IMR-90 (cell line): ENCODE results near the gene THBS1. TPM values are rescaled to one million over a fixed set of nuclear protein-coding genes. Genes with fewer than 3 reads are reported as not detected.

Source experiments
- ATAC-seq: fragments of 200-7000 bp; cut with Tn5 transposase; 2 replicates; pipeline ENCODE4 v1.9.1; 2020; ENCODE audit warnings: low read depth, mild to moderate bottlenecking, moderate library complexity
- BruUV-seq: library from RNA; stranded (reverse); fragments of 400-500 nt; replicated peaks from 2 replicates; lab custom pipeline; 2021; lab: Mats Ljungman, UMichigan
- CTCF ChIA-PET: fragments of 300-600 bp; formaldehyde crosslinking; extraction: SDS; loops from one replicate; lab custom pipeline; 2021; ENCODE audit warnings: antibody characterized with exemption; lab: Yijun Ruan, JAX
- POLR2A ChIA-PET: fragments of 300-600 bp; sonication (Branson Sonifier 250); formaldehyde crosslinking; loops from one replicate; lab custom pipeline; 2022; ENCODE audit warnings: antibody characterized with exemption; ENCODE audit not compliant: unreplicated experiment; lab: Charles Lee
- DNase-seq: peaks from one replicate; pipeline ENCODE4 v3.0.0; 2013
- H2AFZ ChIP-seq: replicated peaks from 2 replicates; pipeline ENCODE3; 2013; ENCODE audit warnings: low read length, mild to moderate bottlenecking; ENCODE audit not compliant: poor library complexity
- H2AK5ac ChIP-seq: 2 replicates; pipeline ENCODE4 v1.6.1; 2013; ENCODE audit warnings: low read depth, low read length, inconsistent platforms
- H2AK9ac ChIP-seq: replicated peaks from 2 replicates; pipeline ENCODE3; 2013; ENCODE audit warnings: mild to moderate bottlenecking, low read depth, low read length, moderate library complexity; ENCODE audit not compliant: poor library complexity
- H2BK120ac ChIP-seq: 2 replicates; pipeline ENCODE4 v1.6.1; 2013; ENCODE audit warnings: low read depth, low read length, inconsistent platforms
- H2BK15ac ChIP-seq: 3 replicates; pipeline ENCODE4 v1.6.1; 2013; ENCODE audit warnings: low read depth, low read length, inconsistent platforms
- H2BK20ac ChIP-seq: 2 replicates; pipeline ENCODE4 v1.6.1; 2013; ENCODE audit warnings: low read depth, mild to moderate bottlenecking, inconsistent platforms, low read length, moderate library complexity
- H2BK5ac ChIP-seq: 2 replicates; pipeline ENCODE4 v1.6.1; 2013; ENCODE audit warnings: mild to moderate bottlenecking, low read depth, low read length, inconsistent platforms; ENCODE audit not compliant: poor library complexity, severe bottlenecking
- H3K14ac ChIP-seq: replicated peaks from 2 replicates; pipeline ENCODE4 v1.6.1; 2013; ENCODE audit warnings: low read depth, low read length, inconsistent platforms
- H3K18ac ChIP-seq: 2 replicates; pipeline ENCODE4 v1.6.1; 2013; ENCODE audit warnings: low read depth, low read length, control low read depth
- H3K23ac ChIP-seq: 2 replicates; pipeline ENCODE4 v1.6.1; 2013; ENCODE audit warnings: low read depth, low read length, inconsistent platforms
- H3K27ac ChIP-seq: 2 replicates; pipeline ENCODE4 v1.5.1; 2013; ENCODE audit warnings: mild to moderate bottlenecking, control low read depth, low read length; ENCODE audit not compliant: insufficient read depth
- H3K27me3 ChIP-seq: 2 replicates; pipeline ENCODE4 v1.6.1; 2013; ENCODE audit warnings: low read length; ENCODE audit not compliant: control insufficient read depth, insufficient read depth
- H3K36me3 ChIP-seq: 2 replicates; pipeline ENCODE4 v1.6.1; 2013; ENCODE audit warnings: low read length, mixed read lengths; ENCODE audit not compliant: control insufficient read depth, insufficient read depth
- H3K4ac ChIP-seq: 2 replicates; pipeline ENCODE4 v1.6.1; 2013; ENCODE audit warnings: low read depth, low read length, inconsistent platforms
- H3K4me1 ChIP-seq: 2 replicates; pipeline ENCODE4 v1.6.1; 2013; ENCODE audit warnings: low read length, mixed read lengths; ENCODE audit not compliant: control insufficient read depth, insufficient read depth
- H3K4me2 ChIP-seq: 2 replicates; pipeline ENCODE4 v1.6.1; 2013; ENCODE audit warnings: low read depth, mild to moderate bottlenecking, control low read depth, low read length, moderate library complexity
- H3K4me3 ChIP-seq: 2 replicates; pipeline ENCODE4 v1.5.1; 2013; ENCODE audit warnings: low read depth, mild to moderate bottlenecking, control low read depth, low read length, moderate library complexity; ENCODE audit not compliant: insufficient read depth
- H3K56ac ChIP-seq: 2 replicates; pipeline ENCODE4 v1.6.1; 2013; ENCODE audit warnings: low read length, inconsistent platforms; ENCODE audit not compliant: insufficient read depth; ENCODE audit errors: extremely low read depth
- H3K79me1 ChIP-seq, 2 experiments: 2 replicates each; pipeline ENCODE4 v1.6.1; 2013; ENCODE audit warnings: low read length in 2 of 2, inconsistent platforms in 1 of 2, low read depth in 1 of 2
- H3K9ac ChIP-seq: 2 replicates; pipeline ENCODE4 v1.6.1; 2013; ENCODE audit warnings: low read depth, low read length, control low read depth
- H3K9me1 ChIP-seq: 2 replicates; pipeline ENCODE4 v1.6.1; 2013; ENCODE audit warnings: low read length, inconsistent platforms; ENCODE audit not compliant: insufficient read depth
- H3K9me3 ChIP-seq: 2 replicates; pipeline ENCODE4 v1.6.1; 2013; ENCODE audit warnings: low read length; ENCODE audit not compliant: control insufficient read depth, insufficient read depth
- H4K20me1 ChIP-seq: 2 replicates; pipeline ENCODE4 v1.6.1; 2013; ENCODE audit warnings: low read length, inconsistent platforms; ENCODE audit not compliant: insufficient read depth
- H4K5ac ChIP-seq: 2 replicates; pipeline ENCODE4 v1.6.1; 2013; ENCODE audit warnings: mild to moderate bottlenecking, low read depth, low read length, control low read depth
- H4K8ac ChIP-seq, 2 experiments: 2 replicates each; pipeline ENCODE4 v1.6.1; 2013; ENCODE audit warnings: low read depth in 2 of 2, low read length in 2 of 2, control low read depth in 1 of 2, inconsistent platforms in 1 of 2
- H4K91ac ChIP-seq: 2 replicates; pipeline ENCODE4 v1.6.1; 2013; ENCODE audit warnings: low read depth, low read length, inconsistent platforms; ENCODE audit not compliant: insufficient read depth
- BHLHE40 ChIP-seq: fragments of 150-350 bp; IDR thresholded peaks from 2 replicates; pipeline ENCODE4 v1.6.1; 2016; ENCODE audit warnings: mild to moderate bottlenecking, low read depth, low read length
- CHD1 ChIP-seq: IDR thresholded peaks from 2 replicates; pipeline ENCODE4 v1.6.1; 2012; ENCODE audit warnings: low read depth, low read length, improper control_type of control experiment
- ELK1 ChIP-seq: fragments of 150-350 bp; IDR thresholded peaks from 2 replicates; pipeline ENCODE4 v1.6.1; 2016; ENCODE audit warnings: low read depth, mild to moderate bottlenecking, low read length, moderate library complexity, borderline replicate concordance
- FOS ChIP-seq: fragments of 150-350 bp; IDR thresholded peaks from 2 replicates; pipeline ENCODE4 v1.6.1; 2016; ENCODE audit warnings: low read depth, low read length
- MAFK ChIP-seq: IDR thresholded peaks from 2 replicates; pipeline ENCODE4 v1.6.1; 2012; ENCODE audit warnings: low read depth, low read length, improper control_type of control experiment
- MAZ ChIP-seq: IDR thresholded peaks from 2 replicates; pipeline ENCODE4 v1.6.1; 2012; ENCODE audit warnings: low read depth, mild to moderate bottlenecking, low read length, improper control_type of control experiment, moderate library complexity, borderline replicate concordance
- NFE2L2 ChIP-seq: fragments of 150-350 bp; IDR thresholded peaks from 2 replicates; pipeline ENCODE4 v1.6.1; 2016; ENCODE audit warnings: low read depth, mild to moderate bottlenecking, low read length
- RCOR1 ChIP-seq: IDR thresholded peaks from 2 replicates; pipeline ENCODE4 v1.6.1; 2012; ENCODE audit warnings: mild to moderate bottlenecking, low read length, improper control_type of control experiment; ENCODE audit not compliant: insufficient replicate concordance
- RFX5 ChIP-seq: IDR thresholded peaks from 2 replicates; pipeline ENCODE4 v1.8.0; 2012; ENCODE audit warnings: low read depth, mild to moderate bottlenecking, low read length, moderate library complexity
- SMC3 ChIP-seq: fragments of 150-350 bp; IDR thresholded peaks from 2 replicates; pipeline ENCODE4 v1.6.1; 2016; ENCODE audit warnings: low read depth, mild to moderate bottlenecking, antibody characterized with exemption, low read length, moderate library complexity
- WGBS, 2 experiments: methylation state at CpG; one replicate each; pipeline versions ENCODE4 v1.1.5 to v1.1.7; 2013; ENCODE audit warnings: missing lambda C conversion rate in 2 of 2; ENCODE audit not compliant: insufficient read length in 1 of 2; ENCODE audit errors: extremely low coverage in 2 of 2; 5-methylcytosine and 5-hydroxymethylcytosine counted together
- dilution Hi-C: fragments of 300-500 bp; cut with HindIII; formaldehyde crosslinking; loops from one replicate; pipeline ENCODE4 v1.14.3; 2018; ENCODE audit warnings: low sequenced_read_pairs; ENCODE audit not compliant: unreplicated experiment
- in situ Hi-C: fragments of 300-500 bp; cut with MboI; formaldehyde crosslinking; loops from 3 replicates; pipeline ENCODE4 v1.14.3; 2019; ENCODE audit warnings: low sequenced_read_pairs, inconsistent platforms, mixed read lengths
- intact Hi-C: fragments of 100-400 bp; cut with micrococcal nuclease; formaldehyde crosslinking; loops from 2 replicates; pipeline ENCODE4 v1.10.0; 2022
- polyA plus RNA-seq, 3 experiments: library from polyadenylated mRNA; depleted of rRNA; stranded (reverse); fragments of >200 nt; gene quantifications; 2 replicates each; pipeline ENCODE4 v1.2.3, GENCODE V29; 2012; ENCODE audit warnings: low replicate concordance in 1 of 3
- total RNA-seq: library from RNA; depleted of rRNA; stranded (reverse); fragments of >200 nt; gene quantifications from 2 replicates; pipeline ENCODE4 v1.2.3, GENCODE V29; 2012
- TF ChIP-seq, protein P1 (sequence below): fragments of 150-350 bp; IDR thresholded peaks from 2 replicates; pipeline ENCODE4 v1.6.1; 2017; ENCODE audit warnings: mild to moderate bottlenecking, antibody characterized with exemption, low read length, low read depth

The THBS1 gene
- total and polyA plus RNA-seq, 2 of the 4 experiments (the other 2 are of a cell fraction): 1,562 to 4,071 TPM

DNA sequence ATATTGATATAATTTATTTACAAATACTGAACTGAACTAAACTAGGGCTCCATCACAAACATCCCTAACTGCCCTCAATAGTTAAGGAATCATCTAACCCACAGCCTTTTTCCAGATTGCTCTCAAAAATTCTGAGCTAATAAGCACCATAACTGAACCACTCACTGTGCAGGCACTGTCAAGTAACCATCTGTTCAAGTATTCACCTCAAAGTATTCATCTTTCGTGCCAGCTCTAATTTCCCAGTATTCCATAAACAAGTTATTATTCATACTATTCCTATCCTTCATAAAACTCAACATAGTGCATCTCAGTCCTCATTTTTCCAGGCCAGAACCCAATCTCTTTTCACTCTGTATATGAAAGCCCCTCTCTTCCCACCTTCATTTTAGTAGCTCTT lies 41.1 kb downstream of the THBS1 start:
- 100% methylated on average over 1 of the region's 1 CpG; no CpG with 5 or more reads in 1 of the 2 experiments for WGBS, 2 experiments
- Histone ChIP-seq H3K23ac (no peak overlapping the region), H2AK9ac (no peak overlapping the region), H2BK5ac (no peak overlapping the region), H3K9me1 (peaks cover 12% of the 10 kb centered on the region), H3K18ac (no peak overlapping the region), H3K9me3 (no peaks in the 10 kb centered on the region; the same call in 1 of the 2 replicates), H2BK120ac (no peak overlapping the region), H2BK20ac (no peak overlapping the region), H4K5ac (no peak overlapping the region), H3K4me1 (peaks cover 20% of the 10 kb centered on the region), H3K9ac (no peak overlapping the region), H3K14ac (no peak overlapping the region), H3K4me2 (no peak overlapping the region), H4K20me1 (no peaks in the 10 kb centered on the region), H4K8ac (no peak overlapping the region), H3K4ac (no peak overlapping the region), H2AFZ (no peak overlapping the region), H4K91ac (no peak overlapping the region), H3K56ac (no peak overlapping the region), H2AK5ac (no peak overlapping the region), H3K36me3 (no peaks in the 10 kb centered on the region), H3K79me1 (peaks cover 0 to 5% of the 10 kb centered on the region in 2 experiments; a peak in 1 of 4 replicates), H2BK15ac (no peak overlapping the region), H3K27me3 (no peaks in the 10 kb centered on the region), H3K27ac (no peak overlapping the region), H3K4me3 (no peak overlapping the region)
- POLR2A ChIA-PET: no interaction called here
- dilution Hi-C loops (no loop called here), intact Hi-C loops (no loop called here), in situ Hi-C loops (no loop called here)
- CTCF ChIA-PET: interaction anchor here (0.9 kb wide), 1 partner anchor 136 kb away, joined by 3 read pairs; no protein-coding TSS in a partner anchor
- ATAC-seq (no peak), DNase-seq (no peak)
- TF ChIP-seq BHLHE40 (no peak), SMC3 (no peak), MAZ (no peak), MAFK (no peak), RFX5 (no peak), FOS (no peak), NFE2L2 (no peak), ELK1 (no peak), CHD1 (no peak), RCOR1 (no peak)
- TF ChIP-seq, protein P1, sequence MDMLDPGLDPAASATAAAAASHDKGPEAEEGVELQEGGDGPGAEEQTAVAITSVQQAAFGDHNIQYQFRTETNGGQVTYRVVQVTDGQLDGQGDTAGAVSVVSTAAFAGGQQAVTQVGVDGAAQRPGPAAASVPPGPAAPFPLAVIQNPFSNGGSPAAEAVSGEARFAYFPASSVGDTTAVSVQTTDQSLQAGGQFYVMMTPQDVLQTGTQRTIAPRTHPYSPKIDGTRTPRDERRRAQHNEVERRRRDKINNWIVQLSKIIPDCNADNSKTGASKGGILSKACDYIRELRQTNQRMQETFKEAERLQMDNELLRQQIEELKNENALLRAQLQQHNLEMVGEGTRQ: no peak
- BruUV-seq: no TSS peak
